ENCODE results near the gene DNAH1. TPM values are rescaled to one million over a fixed set of nuclear protein-coding genes. Genes with fewer than 3 reads are reported as not detected.
"Not testable (repeated sequence)": the region's sequence is repeated elsewhere in the genome, so short reads cannot be mapped to it uniquely, and the experiment has no call there.

The DNAH1 gene
- total and polyA plus RNA-seq, 2 experiments from 2014 or later, result 0.81 to 1.8 TPM

DNA sequence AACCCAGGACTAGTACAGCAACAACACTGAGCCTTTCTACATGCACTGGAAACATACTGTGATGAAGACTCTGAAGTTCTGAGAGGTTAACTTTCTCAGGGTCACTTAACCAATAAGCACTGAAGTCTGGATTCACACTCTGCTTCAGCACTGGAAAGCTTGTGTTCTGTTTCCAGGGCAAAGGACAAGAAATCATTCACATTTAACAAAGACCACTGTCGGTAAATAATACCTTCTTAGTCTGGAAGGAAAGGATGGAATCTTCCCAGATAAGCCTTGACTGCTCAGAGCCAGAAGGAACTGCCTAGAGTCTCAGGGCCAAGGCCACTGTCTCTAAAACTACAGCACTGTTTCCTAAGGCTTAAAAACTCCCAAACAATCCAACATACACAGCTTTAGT, 32.8 kb upstream of the DNAH1 start:
- no peaks in the 10 kb centered on the region for H4K20me1 ChIP-seq (replicated peaks; ENCODE audit: insufficient read depth)
- H3K9me2 ChIP-seq (ENCODE audit: insufficient read depth), result no peaks in the 10 kb centered on the region
- peaks cover 14% of the 10 kb centered on the region for H3F3A ChIP-seq (replicated peaks; ENCODE audit: low read depth)
- Mint-ChIP-seq H3K9me3 (no peaks in the 10 kb centered on the region; the same call in 2 of the 3 replicates), H3K27me3 (ENCODE audit: insufficient read depth, low read depth, poor library complexity) (peaks cover 17% of the 10 kb centered on the region), H3K4me1 (peaks cover 8% of the 10 kb centered on the region), H3K4me3 (no peak overlapping the region), H3K27ac (no peak overlapping the region), H3K36me3 (ENCODE audit: low read depth) (peaks cover 2% of the 10 kb centered on the region; the same call in 2 of the 3 replicates)
- no peak overlapping the region for H3K27ac ChIP-seq (ENCODE audit: low read depth)
- no peaks in the 10 kb centered on the region for H3K27me3 ChIP-seq (ENCODE audit: insufficient read depth)
- no peak for TF ChIP-seq JUNB (IDR thresholded peaks at IDR 0.05; ENCODE audit: unreplicated experiment)
- TF ChIP-seq CREB1 (CRISPR knock-in tag; IDR thresholded peaks at IDR 0.05; ENCODE audit: low read depth), result no peak
- TF ChIP-seq ZNF114 (CRISPR knock-in tag; IDR thresholded peaks at IDR 0.05), result no peak
- no peak for TF ChIP-seq STAT1 (IDR thresholded peaks at IDR 0.05; ENCODE audit: unreplicated experiment)
- TF ChIP-seq EZH2phosphoT487 (IDR thresholded peaks at IDR 0.05; ENCODE audit: unreplicated experiment), result no peak
- no peak for TF ChIP-seq POLR2AphosphoS5 (IDR thresholded peaks at IDR 0.05; ENCODE audit: low read depth)
- ATAC-seq, result no peak
- no peaks in the 10 kb centered on the region for H3K36me3 ChIP-seq (ENCODE audit: insufficient read depth)
- peaks cover 15% of the 10 kb centered on the region; the same call in 1 of the 2 replicates for H3K4me1 ChIP-seq (ENCODE audit: insufficient read depth)
- no peak for DNase-seq (ENCODE audit: low spot score)
- peaks cover 7% of the 10 kb centered on the region; the same call in 1 of the 2 replicates for H3K79me2 ChIP-seq (replicated peaks; ENCODE audit: insufficient read depth)
- H3K4me3 ChIP-seq, result no peak overlapping the region
- H3K4me2 ChIP-seq, result no peak overlapping the region
- no peak overlapping the region for H2AFZ ChIP-seq

DNA sequence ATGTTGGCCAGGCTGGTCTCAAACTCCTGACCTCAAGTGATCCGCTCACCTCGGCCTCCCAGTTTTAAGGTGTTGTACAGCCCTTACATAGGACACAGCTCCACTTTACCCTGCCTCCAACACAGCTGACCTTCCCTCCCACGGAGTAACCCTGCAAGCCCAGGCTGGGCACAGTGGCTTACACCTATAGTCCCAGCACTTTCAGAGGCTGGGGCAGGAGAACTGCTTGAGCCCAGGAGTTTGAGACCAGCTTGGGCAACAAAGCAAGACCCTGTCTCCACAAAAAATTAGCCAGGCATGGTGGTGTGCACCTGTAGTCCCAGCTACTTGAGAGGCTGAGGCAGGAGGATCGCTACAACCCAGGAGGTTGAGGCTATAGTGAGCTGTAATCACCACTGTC, 32.1 kb upstream of the DNAH1 start:
- peaks cover 19% of the 10 kb centered on the region; the same call in 1 of the 2 replicates for H3K4me1 ChIP-seq (ENCODE audit: insufficient read depth)
- not testable (repeated sequence) for H3K9me2 ChIP-seq (ENCODE audit: insufficient read depth); H4K20me1 ChIP-seq (replicated peaks; ENCODE audit: insufficient read depth); H3K4me3 ChIP-seq; H3K27ac ChIP-seq (ENCODE audit: low read depth); ATAC-seq; H3K36me3 Mint-ChIP-seq (ENCODE audit: low read depth); H3K36me3 ChIP-seq (ENCODE audit: insufficient read depth); H3K4me2 ChIP-seq; H3K27me3 ChIP-seq (ENCODE audit: insufficient read depth); H3K4me3 Mint-ChIP-seq; H3K9me3 Mint-ChIP-seq; H3K27ac Mint-ChIP-seq; DNase-seq (ENCODE audit: low spot score); H2AFZ ChIP-seq; H3K79me2 ChIP-seq (replicated peaks; ENCODE audit: insufficient read depth)
- H3F3A ChIP-seq (replicated peaks; ENCODE audit: low read depth), result peaks cover 14% of the 10 kb centered on the region
- H3K27me3 Mint-ChIP-seq (ENCODE audit: insufficient read depth, low read depth, poor library complexity), result peaks cover 10% of the 10 kb centered on the region
- peaks cover 11% of the 10 kb centered on the region for H3K4me1 Mint-ChIP-seq

DNA sequence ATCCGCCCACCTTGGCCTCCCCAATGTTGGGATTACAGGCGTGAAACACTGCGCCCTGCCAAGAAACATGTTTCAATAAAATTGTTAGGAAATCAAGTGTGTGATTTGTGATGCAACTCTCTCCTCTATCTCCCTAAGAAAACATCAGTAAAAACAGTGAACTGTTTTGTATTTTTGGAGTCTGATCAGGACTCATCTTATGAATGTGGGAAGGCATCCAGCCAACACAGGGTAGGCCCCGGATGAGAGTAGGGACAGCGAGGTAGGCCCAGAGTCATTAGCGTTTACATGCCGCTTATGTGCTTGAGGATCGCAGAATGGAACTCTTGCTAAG, 29.4 kb upstream of the DNAH1 start:
- Histone ChIP-seq H3F3A (replicated peaks; ENCODE audit: low read depth) (peaks cover 9% of the 10 kb centered on the region), H3K4me1 (ENCODE audit: insufficient read depth) (peaks cover 13% of the 10 kb centered on the region; the same call in 1 of the 2 replicates), H3K79me2 (replicated peaks; ENCODE audit: insufficient read depth) (peaks cover 7% of the 10 kb centered on the region; the same call in 1 of the 2 replicates), H3K27ac (ENCODE audit: low read depth) (peak overlapping the region; percentile 96), H3K4me3 (peak overlapping the region; percentile 95), H3K27me3 (ENCODE audit: insufficient read depth) (no peaks in the 10 kb centered on the region), H3K4me2 (peak overlapping the region; percentile 93), H3K9me2 (ENCODE audit: insufficient read depth) (no peaks in the 10 kb centered on the region), H2AFZ (peak overlapping the region; percentile 90; the same call in 1 of the 2 replicates), H4K20me1 (replicated peaks; ENCODE audit: insufficient read depth) (no peaks in the 10 kb centered on the region), H3K36me3 (ENCODE audit: insufficient read depth) (no peaks in the 10 kb centered on the region)
- H3K9me3 Mint-ChIP-seq, result no peaks in the 10 kb centered on the region
- H3K36me3 Mint-ChIP-seq (ENCODE audit: low read depth), result no peaks in the 10 kb centered on the region; the same call in 2 of the 3 replicates
- peak overlapping the region; percentile 100 for H3K27ac Mint-ChIP-seq
- peak; percentile 2; the same call in 1 of the 3 replicates for ATAC-seq
- DNase-seq (ENCODE audit: low spot score), result no peak
- peak overlapping the region; percentile 99 for H3K4me3 Mint-ChIP-seq
- TF ChIP-seq, protein P1, sequence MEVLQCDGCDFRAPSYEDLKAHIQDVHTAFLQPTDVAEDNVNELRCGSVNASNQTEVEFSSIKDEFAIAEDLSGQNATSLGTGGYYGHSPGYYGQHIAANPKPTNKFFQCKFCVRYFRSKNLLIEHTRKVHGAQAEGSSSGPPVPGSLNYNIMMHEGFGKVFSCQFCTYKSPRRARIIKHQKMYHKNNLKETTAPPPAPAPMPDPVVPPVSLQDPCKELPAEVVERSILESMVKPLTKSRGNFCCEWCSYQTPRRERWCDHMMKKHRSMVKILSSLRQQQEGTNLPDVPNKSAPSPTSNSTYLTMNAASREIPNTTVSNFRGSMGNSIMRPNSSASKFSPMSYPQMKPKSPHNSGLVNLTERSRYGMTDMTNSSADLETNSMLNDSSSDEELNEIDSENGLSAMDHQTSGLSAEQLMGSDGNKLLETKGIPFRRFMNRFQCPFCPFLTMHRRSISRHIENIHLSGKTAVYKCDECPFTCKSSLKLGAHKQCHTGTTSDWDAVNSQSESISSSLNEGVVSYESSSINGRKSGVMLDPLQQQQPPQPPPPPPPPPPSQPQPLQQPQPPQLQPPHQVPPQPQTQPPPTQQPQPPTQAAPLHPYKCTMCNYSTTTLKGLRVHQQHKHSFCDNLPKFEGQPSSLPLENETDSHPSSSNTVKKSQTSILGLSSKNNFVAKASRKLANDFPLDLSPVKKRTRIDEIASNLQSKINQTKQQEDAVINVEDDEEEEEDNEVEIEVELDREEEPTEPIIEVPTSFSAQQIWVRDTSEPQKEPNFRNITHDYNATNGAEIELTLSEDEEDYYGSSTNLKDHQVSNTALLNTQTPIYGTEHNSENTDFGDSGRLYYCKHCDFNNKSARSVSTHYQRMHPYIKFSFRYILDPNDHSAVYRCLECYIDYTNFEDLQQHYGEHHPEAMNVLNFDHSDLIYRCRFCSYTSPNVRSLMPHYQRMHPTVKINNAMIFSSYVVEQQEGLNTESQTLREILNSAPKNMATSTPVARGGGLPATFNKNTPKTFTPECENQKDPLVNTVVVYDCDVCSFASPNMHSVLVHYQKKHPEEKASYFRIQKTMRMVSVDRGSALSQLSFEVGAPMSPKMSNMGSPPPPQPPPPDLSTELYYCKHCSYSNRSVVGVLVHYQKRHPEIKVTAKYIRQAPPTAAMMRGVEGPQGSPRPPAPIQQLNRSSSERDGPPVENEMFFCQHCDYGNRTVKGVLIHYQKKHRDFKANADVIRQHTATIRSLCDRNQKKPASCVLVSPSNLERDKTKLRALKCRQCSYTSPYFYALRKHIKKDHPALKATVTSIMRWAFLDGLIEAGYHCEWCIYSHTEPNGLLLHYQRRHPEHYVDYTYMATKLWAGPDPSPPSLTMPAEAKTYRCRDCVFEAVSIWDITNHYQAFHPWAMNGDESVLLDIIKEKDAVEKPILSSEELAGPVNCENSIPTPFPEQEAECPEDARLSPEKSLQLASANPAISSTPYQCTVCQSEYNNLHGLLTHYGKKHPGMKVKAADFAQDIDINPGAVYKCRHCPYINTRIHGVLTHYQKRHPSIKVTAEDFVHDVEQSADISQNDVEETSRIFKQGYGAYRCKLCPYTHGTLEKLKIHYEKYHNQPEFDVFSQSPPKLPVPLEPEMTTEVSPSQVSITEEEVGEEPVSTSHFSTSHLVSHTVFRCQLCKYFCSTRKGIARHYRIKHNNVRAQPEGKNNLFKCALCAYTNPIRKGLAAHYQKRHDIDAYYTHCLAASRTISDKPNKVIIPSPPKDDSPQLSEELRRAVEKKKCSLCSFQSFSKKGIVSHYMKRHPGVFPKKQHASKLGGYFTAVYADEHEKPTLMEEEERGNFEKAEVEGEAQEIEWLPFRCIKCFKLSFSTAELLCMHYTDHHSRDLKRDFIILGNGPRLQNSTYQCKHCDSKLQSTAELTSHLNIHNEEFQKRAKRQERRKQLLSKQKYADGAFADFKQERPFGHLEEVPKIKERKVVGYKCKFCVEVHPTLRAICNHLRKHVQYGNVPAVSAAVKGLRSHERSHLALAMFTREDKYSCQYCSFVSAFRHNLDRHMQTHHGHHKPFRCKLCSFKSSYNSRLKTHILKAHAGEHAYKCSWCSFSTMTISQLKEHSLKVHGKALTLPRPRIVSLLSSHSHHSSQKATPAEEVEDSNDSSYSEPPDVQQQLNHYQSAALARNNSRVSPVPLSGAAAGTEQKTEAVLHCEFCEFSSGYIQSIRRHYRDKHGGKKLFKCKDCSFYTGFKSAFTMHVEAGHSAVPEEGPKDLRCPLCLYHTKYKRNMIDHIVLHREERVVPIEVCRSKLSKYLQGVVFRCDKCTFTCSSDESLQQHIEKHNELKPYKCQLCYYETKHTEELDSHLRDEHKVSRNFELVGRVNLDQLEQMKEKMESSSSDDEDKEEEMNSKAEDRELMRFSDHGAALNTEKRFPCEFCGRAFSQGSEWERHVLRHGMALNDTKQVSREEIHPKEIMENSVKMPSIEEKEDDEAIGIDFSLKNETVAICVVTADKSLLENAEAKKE (CRISPR knock-in tag; IDR thresholded peaks at IDR 0.05), result no peak
- no peak for TF ChIP-seq ZNF331 (CRISPR knock-in tag; IDR thresholded peaks at IDR 0.05; ENCODE audit: low read depth)
- TF ChIP-seq STAT1 (IDR thresholded peaks at IDR 0.05; ENCODE audit: unreplicated experiment), result no peak
- no peak for TF ChIP-seq POLR2AphosphoS5 (IDR thresholded peaks at IDR 0.05; ENCODE audit: low read depth)
- no peak for TF ChIP-seq JUNB (IDR thresholded peaks at IDR 0.05; ENCODE audit: unreplicated experiment)
- peaks cover 11% of the 10 kb centered on the region for H3K27me3 Mint-ChIP-seq (ENCODE audit: insufficient read depth, low read depth, poor library complexity)
- peaks cover 9% of the 10 kb centered on the region for H3K4me1 Mint-ChIP-seq

Data from GM23338 (cell line).